ENCODE results near the gene RIMBP2. TPM values are rescaled to one million over a fixed set of nuclear protein-coding genes. Genes with fewer than 3 reads are reported as not detected.

The RIMBP2 gene
- total RNA-seq, 2 experiments from 2014 or later = not detected

DNA sequence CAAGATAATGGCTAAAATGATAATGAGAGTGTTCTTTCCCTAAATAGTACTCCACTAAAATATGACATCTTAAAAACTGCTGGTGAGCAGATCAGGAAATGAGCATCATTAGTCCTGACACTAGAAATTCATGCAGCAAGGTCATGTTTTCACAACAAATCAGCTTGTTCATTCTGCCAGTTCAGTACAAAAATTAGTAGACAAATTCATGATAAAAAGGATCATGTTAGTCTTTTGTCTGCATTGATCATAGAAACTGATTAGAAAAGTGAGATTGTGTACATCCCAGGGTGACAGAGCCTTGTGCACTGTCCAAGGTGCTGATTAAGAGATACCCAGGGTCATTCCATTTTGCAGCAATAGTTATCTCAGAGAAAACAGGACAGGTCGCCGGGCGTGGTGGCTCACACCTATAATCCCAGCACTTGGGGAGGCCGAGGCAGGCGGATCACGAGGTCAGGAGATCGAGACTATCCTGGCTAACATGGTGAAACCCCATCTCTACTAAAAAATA is 163.6 kb downstream of the RIMBP2 start:
- ATAC-seq (ENCODE audit: poor library complexity) (no peak), DNase-seq (no peak)
- TF ChIP-seq, protein P1, sequence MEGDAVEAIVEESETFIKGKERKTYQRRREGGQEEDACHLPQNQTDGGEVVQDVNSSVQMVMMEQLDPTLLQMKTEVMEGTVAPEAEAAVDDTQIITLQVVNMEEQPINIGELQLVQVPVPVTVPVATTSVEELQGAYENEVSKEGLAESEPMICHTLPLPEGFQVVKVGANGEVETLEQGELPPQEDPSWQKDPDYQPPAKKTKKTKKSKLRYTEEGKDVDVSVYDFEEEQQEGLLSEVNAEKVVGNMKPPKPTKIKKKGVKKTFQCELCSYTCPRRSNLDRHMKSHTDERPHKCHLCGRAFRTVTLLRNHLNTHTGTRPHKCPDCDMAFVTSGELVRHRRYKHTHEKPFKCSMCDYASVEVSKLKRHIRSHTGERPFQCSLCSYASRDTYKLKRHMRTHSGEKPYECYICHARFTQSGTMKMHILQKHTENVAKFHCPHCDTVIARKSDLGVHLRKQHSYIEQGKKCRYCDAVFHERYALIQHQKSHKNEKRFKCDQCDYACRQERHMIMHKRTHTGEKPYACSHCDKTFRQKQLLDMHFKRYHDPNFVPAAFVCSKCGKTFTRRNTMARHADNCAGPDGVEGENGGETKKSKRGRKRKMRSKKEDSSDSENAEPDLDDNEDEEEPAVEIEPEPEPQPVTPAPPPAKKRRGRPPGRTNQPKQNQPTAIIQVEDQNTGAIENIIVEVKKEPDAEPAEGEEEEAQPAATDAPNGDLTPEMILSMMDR (IDR thresholded peaks at IDR 0.05) = no peak
- peaks cover 9% of the 10 kb centered on the region in 2 experiments for H3K9me3 ChIP-seq (ENCODE audit: control insufficient read depth in 1 of 2, insufficient read depth in 1 of 2, low read length in 2 of 2)
- POLR2A ChIA-PET = no interaction called here
- Mint-ChIP-seq H3K27ac (no peak overlapping the region), H3K27me3 (peaks cover 11% of the 10 kb centered on the region), H3K36me3 (ENCODE audit: low read depth) (no peaks in the 10 kb centered on the region), H3K4me3 (no peak overlapping the region), H3K4me1 (ENCODE audit: low read depth) (no peaks in the 10 kb centered on the region), H3K9me3 (peaks cover 6% of the 10 kb centered on the region)
- no peaks in the 10 kb centered on the region for H3K4me1 ChIP-seq (ENCODE audit: insufficient read depth, low read length)
- H3K27me3 ChIP-seq (ENCODE audit: control insufficient read depth in 1 of 2, insufficient read depth in 2 of 2, low read length in 2 of 2) = peaks cover 0 to 3% of the 10 kb centered on the region in 2 experiments
- H3K27ac ChIP-seq (ENCODE audit: low read depth in 1 of 2, low read length in 2 of 2) = no peak overlapping the region
- CTCF ChIA-PET = no interaction called here
- intact Hi-C loops (cut with DNase I, micrococcal nuclease) = no loop called here
- H3K4me3 ChIP-seq (ENCODE audit: low read length) = no peak overlapping the region
- H3K36me3 ChIP-seq (ENCODE audit: insufficient read depth, low read length) = no peaks in the 10 kb centered on the region

DNA sequence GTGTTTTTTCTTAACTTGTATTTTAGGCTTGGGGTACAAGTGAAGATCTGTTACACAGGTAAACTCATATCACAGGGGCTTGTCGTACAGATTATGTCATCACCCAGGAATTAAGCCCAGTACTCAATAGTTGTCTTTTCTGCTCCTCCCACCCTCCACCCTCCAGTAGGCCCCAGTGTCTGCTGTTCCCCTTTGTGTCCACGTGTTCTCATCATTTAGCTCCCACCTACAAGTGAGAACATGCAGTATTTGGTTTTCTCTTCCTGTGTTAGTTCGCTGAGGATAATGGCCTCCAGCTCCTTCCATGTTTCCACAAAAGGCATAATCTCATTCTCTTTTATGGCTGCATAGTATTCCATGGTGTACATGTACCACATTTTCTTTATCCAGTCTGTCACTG is 166.7 kb downstream of the RIMBP2 start:
- ChIA-PET POLR2A (no interaction called here), CTCF (no interaction called here)
- no peak overlapping the region for H3K4me3 Mint-ChIP-seq

DNA sequence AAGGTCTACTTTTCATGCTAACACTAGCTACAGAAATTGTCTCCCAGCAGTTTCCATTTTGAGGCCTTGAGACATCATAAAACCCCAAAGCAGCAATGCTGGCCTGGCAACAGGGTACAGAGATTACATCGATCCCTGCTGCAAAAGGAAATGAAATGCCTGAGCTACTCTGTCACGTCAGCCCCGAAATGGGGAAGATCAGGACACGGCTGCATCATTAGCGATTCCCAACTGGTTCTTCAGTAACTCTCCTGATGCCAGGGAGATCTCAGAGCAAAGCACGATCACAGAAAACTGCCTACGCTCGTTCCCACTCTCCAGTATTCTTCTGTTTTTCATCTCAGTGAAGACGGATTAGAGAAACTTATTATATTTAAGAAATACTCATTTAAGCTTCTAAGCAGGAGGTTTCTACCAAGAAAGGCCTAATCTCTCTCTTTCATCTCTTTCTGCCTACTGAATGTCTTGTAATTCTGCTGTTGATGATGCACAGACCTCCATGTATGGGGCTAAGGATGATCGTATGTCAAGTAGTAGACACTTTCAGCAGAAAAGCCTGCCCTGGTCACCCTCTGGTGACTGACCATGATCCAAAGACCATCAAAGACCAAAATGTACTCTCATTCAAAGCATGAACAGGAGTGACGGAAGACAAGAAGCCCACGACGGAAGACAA is 168.5 kb downstream of the RIMBP2 start:
- no peak for ATAC-seq (ENCODE audit: poor library complexity)
- no peak overlapping the region for H3K27ac Mint-ChIP-seq
- H3K9me3 ChIP-seq (ENCODE audit: control insufficient read depth in 1 of 2, insufficient read depth in 1 of 2, low read length in 2 of 2) = peaks cover 9 to 10% of the 10 kb centered on the region in 2 experiments

More for the DNA sequence above, 166.7 kb downstream of the RIMBP2 start:
- DNase-seq (no peak), ATAC-seq (ENCODE audit: poor library complexity) (no peak)
- no peaks in the 10 kb centered on the region for H3K4me1 ChIP-seq (ENCODE audit: insufficient read depth, low read length)
- no peaks in the 10 kb centered on the region for H3K27me3 ChIP-seq (ENCODE audit: control insufficient read depth in 1 of 2, insufficient read depth in 2 of 2, low read length in 2 of 2)
- Mint-ChIP-seq H3K36me3 (ENCODE audit: low read depth) (no peaks in the 10 kb centered on the region), H3K9me3 (peaks cover 6% of the 10 kb centered on the region), H3K4me1 (ENCODE audit: low read depth) (no peaks in the 10 kb centered on the region), H3K27ac (no peak overlapping the region), H3K27me3 (peaks cover 11% of the 10 kb centered on the region)
- peaks cover 9 to 10% of the 10 kb centered on the region in 2 experiments for H3K9me3 ChIP-seq (ENCODE audit: control insufficient read depth in 1 of 2, insufficient read depth in 1 of 2, low read length in 2 of 2)
- H3K27ac ChIP-seq (ENCODE audit: low read depth in 1 of 2, low read length in 2 of 2) = no peak overlapping the region
- intact Hi-C loops (cut with DNase I, micrococcal nuclease) = no loop called here
- no peak overlapping the region for H3K4me3 ChIP-seq (ENCODE audit: low read length)
- TF ChIP-seq, protein P1 (IDR thresholded peaks at IDR 0.05) = no peak
- no peaks in the 10 kb centered on the region for H3K36me3 ChIP-seq (ENCODE audit: insufficient read depth, low read length)

More for the DNA sequence above, 168.5 kb downstream of the RIMBP2 start:
- POLR2A ChIA-PET = no interaction called here
- Histone ChIP-seq H3K4me3 (ENCODE audit: low read length) (no peak overlapping the region), H3K27me3 (ENCODE audit: control insufficient read depth in 1 of 2, insufficient read depth in 2 of 2, low read length in 2 of 2) (no peaks in the 10 kb centered on the region), H3K36me3 (ENCODE audit: insufficient read depth, low read length) (no peaks in the 10 kb centered on the region), H3K27ac (ENCODE audit: low read depth in 1 of 2, low read length in 2 of 2) (no peak overlapping the region), H3K4me1 (ENCODE audit: insufficient read depth, low read length) (no peaks in the 10 kb centered on the region)
- no peak overlapping the region for H3K4me3 Mint-ChIP-seq
- intact Hi-C loops (cut with DNase I, micrococcal nuclease) = no loop called here
- no peaks in the 10 kb centered on the region for H3K4me1 Mint-ChIP-seq (ENCODE audit: low read depth)
- peaks cover 10% of the 10 kb centered on the region for H3K27me3 Mint-ChIP-seq
- no peak for DNase-seq
- peaks cover 6% of the 10 kb centered on the region for H3K9me3 Mint-ChIP-seq
- TF ChIP-seq, protein P1 (IDR thresholded peaks at IDR 0.05) = no peak
- CTCF ChIA-PET = no interaction called here
- no peaks in the 10 kb centered on the region for H3K36me3 Mint-ChIP-seq (ENCODE audit: low read depth)
